NCI-H187 (cell line): Measurements from ENCODE around the gene TSEN34.
"Not testable (repeated sequence)": the region's sequence is repeated elsewhere in the genome, so short reads cannot be mapped to it uniquely, and the experiment has no call there.

Experiments used
- DNase-seq, 2 experiments: peaks; one replicate each; lab custom pipeline; 2025; lab: John Stamatoyannopoulos, UW

Gene TSEN34

DNA sequence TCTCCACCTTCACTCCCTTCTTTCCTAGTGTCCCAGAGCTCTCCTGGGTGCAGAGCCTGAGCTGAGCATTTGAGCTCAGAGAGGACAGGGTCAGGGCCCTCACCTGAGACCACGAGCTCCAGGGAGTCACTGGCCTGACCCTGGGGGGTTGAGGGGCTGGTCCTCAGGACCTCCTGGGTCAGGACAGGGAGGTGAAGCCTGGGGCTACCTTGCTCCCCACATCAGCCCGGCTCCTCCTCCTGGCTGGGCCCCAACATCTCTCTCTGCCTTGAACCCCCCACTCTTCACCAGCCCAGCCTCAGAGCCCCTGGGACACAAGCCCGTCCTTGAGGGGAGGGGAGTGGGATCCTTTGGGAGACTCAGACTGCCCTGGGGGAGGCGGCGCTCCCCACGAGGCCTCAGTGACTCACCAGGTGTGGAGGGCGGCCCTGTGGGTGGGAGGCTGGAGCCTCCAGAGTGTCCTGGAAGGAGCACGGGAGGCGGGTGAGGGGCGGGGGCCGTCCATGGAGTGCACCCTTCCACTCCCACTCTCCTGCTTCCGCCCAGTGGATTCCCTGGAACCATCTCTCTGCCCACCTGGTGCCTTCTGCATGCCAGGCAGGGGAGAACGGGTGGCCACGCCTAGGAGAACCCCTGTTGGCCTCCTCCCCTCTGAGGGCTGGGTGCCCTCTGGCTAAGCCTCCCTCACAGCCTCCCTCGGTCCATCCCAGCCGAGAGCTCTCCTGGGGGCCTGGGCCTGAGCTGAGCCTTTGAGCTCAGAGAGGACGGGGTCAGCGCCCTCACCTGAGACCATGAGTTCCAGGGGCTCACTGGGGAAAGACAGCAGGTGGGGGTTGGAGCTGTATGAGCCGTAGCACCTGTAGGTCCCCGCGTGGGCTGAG, 48.6 kb downstream of the TSEN34 start:
- DNase-seq, result not testable (repeated sequence)

DNA sequence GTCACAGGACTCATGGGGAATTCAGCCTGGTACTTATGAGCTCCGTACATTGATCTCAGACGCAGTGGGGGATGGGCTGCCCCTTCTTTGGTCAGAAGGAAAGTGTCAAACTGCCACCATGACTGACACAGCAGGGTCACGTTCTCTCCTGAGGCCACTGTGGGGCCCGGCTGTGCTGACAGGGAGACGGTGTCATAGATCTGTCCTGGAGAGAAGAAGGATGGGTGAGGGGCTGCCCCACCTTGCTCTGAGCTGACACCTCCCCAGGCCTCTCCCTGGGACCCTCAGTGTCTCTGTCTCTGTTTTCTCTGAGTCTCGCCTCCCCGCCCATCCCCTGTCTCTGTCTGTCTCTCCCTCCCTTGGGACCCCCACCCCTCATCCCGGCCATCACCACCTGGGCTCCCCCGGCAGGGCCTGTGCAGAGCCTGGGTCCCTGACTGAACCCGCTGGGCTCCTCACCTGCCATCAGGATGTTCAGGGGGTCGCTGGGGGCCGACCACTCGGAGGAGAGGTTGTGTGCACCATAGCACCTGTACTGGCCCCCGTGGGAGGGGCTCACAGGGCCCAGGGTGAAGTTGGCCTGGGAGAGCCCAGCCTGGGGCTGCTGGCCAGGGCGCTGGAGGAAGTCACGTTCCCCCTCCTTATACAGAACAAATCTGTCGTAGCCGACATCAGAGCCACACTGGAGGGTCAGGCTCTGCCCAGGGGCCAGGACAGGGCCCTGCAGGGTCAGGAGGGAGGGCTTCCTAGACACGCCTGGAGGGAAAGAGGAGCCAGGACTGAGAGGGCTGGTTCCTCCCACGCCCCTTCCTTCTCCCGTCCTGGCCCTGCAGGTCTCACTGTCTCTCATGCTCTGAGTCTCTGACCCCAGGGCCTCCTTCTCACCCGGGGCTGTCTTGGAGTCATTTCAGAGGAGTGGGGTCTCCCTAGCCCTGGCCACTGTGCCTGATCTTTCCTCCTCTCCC, 49.5 kb downstream of the TSEN34 start:
- DNase-seq, result not testable (repeated sequence)

DNA sequence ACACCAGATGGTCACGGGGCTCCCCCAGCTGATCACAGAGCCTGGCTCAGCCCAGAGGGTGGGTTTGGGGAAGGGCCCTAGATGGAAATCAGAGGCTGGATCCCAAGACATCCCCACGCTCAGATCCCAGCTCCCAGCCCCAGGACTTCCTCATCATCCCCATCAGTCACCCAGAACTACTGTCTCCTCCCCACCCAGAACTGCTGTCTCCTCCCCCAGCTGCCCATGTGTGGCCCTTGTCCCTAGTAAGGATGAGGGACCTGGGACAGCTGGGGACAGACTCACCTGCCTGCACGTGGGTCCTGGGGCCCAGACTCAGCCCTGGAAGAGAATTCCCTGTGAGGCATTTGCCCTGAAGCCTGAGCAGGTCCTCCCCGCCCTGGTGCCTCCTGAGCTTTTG, 51.1 kb downstream of the TSEN34 start:
- not testable (repeated sequence) for DNase-seq

DNA sequence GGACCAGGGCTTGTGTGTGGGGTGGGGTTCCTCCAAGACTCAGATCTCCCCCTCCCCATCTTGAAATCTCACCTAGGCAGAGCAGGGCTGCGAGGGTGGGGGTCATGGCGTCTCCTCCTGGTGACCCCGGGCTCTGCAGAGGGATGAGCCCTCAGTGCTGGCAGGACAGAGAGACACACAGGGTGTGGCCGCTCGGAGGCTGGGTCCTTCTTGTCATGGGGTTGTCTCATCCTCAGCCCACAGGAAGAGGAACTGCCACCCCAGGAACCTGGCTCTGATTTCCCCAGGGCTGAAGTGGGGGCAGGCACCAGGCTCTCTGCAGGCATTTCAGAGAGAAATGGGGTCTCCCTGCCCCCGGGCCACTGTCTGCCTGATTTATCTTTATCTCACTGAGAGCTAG, 51.5 kb downstream of the TSEN34 start, which contains the start of gene LILRA6:
Gene LILRA6, minus strand, starts transcription at position 145 of the 400 bp plus-strand sequence.
- not testable (repeated sequence) for DNase-seq

DNA sequence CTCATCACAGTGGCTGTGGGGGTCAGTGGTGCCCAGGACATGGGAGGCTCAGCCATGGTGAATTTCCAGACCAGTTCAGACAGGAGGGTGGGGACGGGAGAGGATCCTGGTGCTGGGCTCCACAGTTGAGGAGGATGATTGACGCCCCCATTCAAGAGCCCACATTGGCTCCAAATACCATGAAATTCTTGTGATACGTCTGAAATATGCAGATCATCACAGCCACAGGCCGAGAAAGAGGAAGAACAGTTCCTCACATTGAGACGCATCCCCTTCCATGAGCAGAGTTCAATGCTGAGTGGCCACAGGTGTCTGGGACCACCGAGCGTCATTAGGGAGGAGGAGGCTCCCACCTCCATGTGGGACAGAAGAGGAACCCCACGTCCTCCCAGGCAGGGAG, 52.7 kb downstream of the TSEN34 start:
- not testable (repeated sequence) for DNase-seq
